ENCODE measurements around the gene IL17B. TPM values are rescaled to one million over a fixed set of nuclear protein-coding genes. Genes with fewer than 3 reads are reported as not detected.

IL17B gene
- total and polyA plus RNA-seq, 8 donors: 0.56 to 31.0 (median 1.8) TPM; not detected in 3

GRCh38 chr5:149413477-149414210, 34.6 kb upstream of the IL17B start:
- Histone ChIP-seq H3K4me1 (peaks cover 0 to 44% (median 30%) of the 10 kb centered on the region in 4 donors), H3K9me3 (no peaks in the 10 kb centered on the region), H3K27me3 (no peaks in the 10 kb centered on the region), H3K4me3 (peak overlapping the region; percentile 46 to 63 (median 59)), H3K27ac (peak overlapping the region in 4 of 5 donors; percentile 88 to 95 (median 90)), H3K36me3 (peaks cover 0 to 78% (median 6%) of the 10 kb centered on the region in 4 donors)
- 58 to 81% (median 79%) methylated on average over 16 of the region's 16 CpGs for WGBS, 5 donors
- no peak for TF ChIP-seq CTCF (IDR thresholded peaks at IDR 0.05)
- TF ChIP-seq POLR2A (IDR thresholded peaks at IDR 0.05): no peak
- TF ChIP-seq POLR2AphosphoS5 (IDR thresholded peaks at IDR 0.05): no peak
- TF ChIP-seq EP300 (IDR thresholded peaks at IDR 0.05): no peak
- DNase-seq: no peak
- intact Hi-C loops (cut with DNase I; ENCODE audit: low total_unique reads): no loop called here

GRCh38 chr5:149412783-149413476, 33.8 kb upstream of the IL17B start:
- peak overlapping the region; percentile 46 to 63 (median 59) for H3K4me3 ChIP-seq
- no peak for DNase-seq
- intact Hi-C loops (cut with DNase I; ENCODE audit: low total_unique reads): no loop called here
- peaks cover 0 to 41% (median 27%) of the 10 kb centered on the region in 4 donors for H3K4me1 ChIP-seq
- no peaks in the 10 kb centered on the region for H3K27me3 ChIP-seq
- 67 to 86% (median 74%) methylated on average over 7 to 8 of the region's 8 CpGs for WGBS, 5 donors
- H3K36me3 ChIP-seq: peaks cover 0 to 85% (median 5%) of the 10 kb centered on the region in 4 donors
- TF ChIP-seq CTCF (IDR thresholded peaks at IDR 0.05): no peak
- TF ChIP-seq POLR2AphosphoS5 (IDR thresholded peaks at IDR 0.05): peak in 1 of 3 donors; percentile 11
- no peaks in the 10 kb centered on the region for H3K9me3 ChIP-seq
- peak overlapping the region; percentile 37 to 95 (median 89) for H3K27ac ChIP-seq

- Histone ChIP-seq H3K4me3 (peak overlapping the region; percentile 46 to 63 (median 59)), H3K27me3 (no peaks in the 10 kb centered on the region), H3K36me3 (peaks cover 0 to 93% (median 5%) of the 10 kb centered on the region in 4 donors), H3K27ac (peak overlapping the region in 4 of 5 donors; percentile 88 to 95 (median 90)), H3K9me3 (no peaks in the 10 kb centered on the region), H3K4me1 (peaks cover 0 to 31% (median 21%) of the 10 kb centered on the region in 4 donors)
- intact Hi-C loops (cut with DNase I; ENCODE audit: low total_unique reads): no loop called here
- DNase-seq: no peak
- TF ChIP-seq POLR2A (IDR thresholded peaks at IDR 0.05) (no peak), POLR2AphosphoS5 (IDR thresholded peaks at IDR 0.05) (no peak), EP300 (IDR thresholded peaks at IDR 0.05) (no peak)
- WGBS, 5 donors: 56 to 82% (median 76%) methylated on average over 3 to 9 of the region's 9 CpGs
Observed at GRCh38 chr5:149411738-149412519, 32.8 kb upstream of the IL17B start.

- peak in 1 of 2 donors; percentile 21 for DNase-seq
- whole genome bisulfite sequencing, 5 donors: 61 to 73% (median 66%) methylated on average over 15 of the region's 15 CpGs
- Histone ChIP-seq H3K27ac (peak overlapping the region; percentile 24 to 95 (median 89)), H3K36me3 (peaks cover 0 to 83% (median 5%) of the 10 kb centered on the region in 4 donors), H3K9me3 (no peaks in the 10 kb centered on the region), H3K4me3 (peak overlapping the region; percentile 46 to 63 (median 59)), H3K4me1 (peaks cover 0 to 26% (median 18%) of the 10 kb centered on the region in 4 donors), H3K27me3 (no peaks in the 10 kb centered on the region)
- intact Hi-C loops (cut with DNase I; ENCODE audit: low total_unique reads): no loop called here
- TF ChIP-seq POLR2A (IDR thresholded peaks at IDR 0.05) (no peak), EP300 (IDR thresholded peaks at IDR 0.05) (no peak), POLR2AphosphoS5 (IDR thresholded peaks at IDR 0.05) (peak in 1 of 3 donors; percentile 4), CTCF (IDR thresholded peaks at IDR 0.05) (no peak)
Observed at GRCh38 chr5:149410721-149411432, 31.8 kb upstream of the IL17B start.
